ENCODE data around the gene STRADB.
"Not testable (repeated sequence)": the region's sequence is repeated elsewhere in the genome, so short reads cannot be mapped to it uniquely, and the experiment has no call there.

The STRADB gene

GRCh38 chr2:201451292-201452057, at the start of gene STRADB, which contains the start of gene TRAK2:
Gene STRADB (plus strand): TSS chr2:201451740. CDS start chr2:201454841, 3,101 bp downstream.
Gene TRAK2 (minus strand): TSS chr2:201451458. CDS start chr2:201420507, 30,951 bp downstream.
- peak; percentile 97 for DNase-seq

GRCh38 chr2:201401815-201402214, 49.7 kb upstream of the STRADB start:
- DNase-seq, result no peak

GRCh38 chr2:201402651-201403562, 48.6 kb upstream of the STRADB start:
- DNase-seq, result no peak

GRCh38 chr2:201403880-201404279, 47.7 kb upstream of the STRADB start:
- no peak for DNase-seq

GRCh38 chr2:201404699-201405280, 46.8 kb upstream of the STRADB start:
- DNase-seq, result peak; percentile 57

GRCh38 chr2:201406077-201406662, 45.4 kb upstream of the STRADB start:
- no peak for DNase-seq

GRCh38 chr2:201407265-201407664, 44.3 kb upstream of the STRADB start:
- no peak for DNase-seq

- DNase-seq, result no peak
These were observed 42.6 kb upstream of the STRADB start for GRCh38 chr2:201408931-201409330.

- no peak for DNase-seq
These were observed 40.1 kb upstream of the STRADB start for GRCh38 chr2:201411421-201411820.

- DNase-seq, result peak; percentile 53
These were observed 38.4 kb upstream of the STRADB start for GRCh38 chr2:201413143-201413542.

GRCh38 chr2:201413552-201413951, 38.0 kb upstream of the STRADB start:
- DNase-seq, result no peak

GRCh38 chr2:201414099-201415023, 37.2 kb upstream of the STRADB start:
- DNase-seq, result no peak

GRCh38 chr2:201415149-201415548, 36.4 kb upstream of the STRADB start:
- DNase-seq, result no peak

GRCh38 chr2:201419057-201419635, 32.4 kb upstream of the STRADB start:
- DNase-seq, result no peak

- DNase-seq, result no peak
These were observed 31.6 kb upstream of the STRADB start for GRCh38 chr2:201419986-201420385.

- no peak for DNase-seq
These were observed 31.0 kb upstream of the STRADB start for GRCh38 chr2:201420442-201421113.

- no peak for DNase-seq
These were observed 25.6 kb upstream of the STRADB start for GRCh38 chr2:201425952-201426351.

GRCh38 chr2:201428366-201428765, 23.2 kb upstream of the STRADB start:
- not testable (repeated sequence) for DNase-seq

- not testable (repeated sequence) for DNase-seq
These were observed 21.7 kb upstream of the STRADB start for GRCh38 chr2:201429835-201430234.

- DNase-seq, result not testable (repeated sequence)
These were observed 21.2 kb upstream of the STRADB start for GRCh38 chr2:201430322-201430721.

GRCh38 chr2:201430839-201431238, 20.7 kb upstream of the STRADB start:
- DNase-seq, result no peak

Measured in NCI-H82 (cell line).